Endothelial cell of umbilical vein (primary cell): ENCODE results near the gene SUSD6. TPM values are rescaled to one million over a fixed set of nuclear protein-coding genes. Genes with fewer than 3 reads are reported as not detected.

Source experiments
- BruUV-seq: library from RNA; stranded (reverse); fragments of 400-500 nt; replicated peaks from 2 replicates; lab custom pipeline; 2021; lab: Mats Ljungman, UMichigan
- CTCF ChIA-PET: fragments of 300-600, 350-600 bp; sonication (Branson Sonifier 250); formaldehyde crosslinking; loops from one replicate; lab custom pipeline; 2021; ENCODE audit warnings: antibody characterized with exemption, inconsistent platforms; lab: Charles Lee
- POLR2A ChIA-PET: fragments of 300-600, 350-600 bp; sonication (Branson Sonifier 250); formaldehyde crosslinking; loops from one replicate; lab custom pipeline; 2021; ENCODE audit warnings: antibody characterized with exemption, inconsistent platforms; lab: Charles Lee
- DNase-seq: peaks from one replicate; pipeline ENCODE4 v3.0.0-alpha.2; 2011; ENCODE audit warnings: low read depth, low spot score
- FAIRE-seq: peaks from 2 replicates; lab custom pipeline; 2011; peaks lifted over from hg19 to GRCh38; lab: Jason Lieb, UNC
- H2AFZ ChIP-seq: 2 replicates; pipeline ENCODE4 v1.6.0; 2012; ENCODE audit warnings: low read depth, low read length, control low read depth, inconsistent platforms
- H3K27ac ChIP-seq: 2 replicates; pipeline ENCODE4 v1.5.1; 2011; ENCODE audit warnings: low read depth, mild to moderate bottlenecking, control low read depth, low read length, moderate library complexity; ENCODE audit not compliant: insufficient read depth
- H3K27me3 ChIP-seq, 2 experiments: 2 replicates each; pipeline versions ENCODE4 v1.6.0 to v1.6.1; 2011; ENCODE audit warnings: low read length in 2 of 2, mixed read lengths in 1 of 2; ENCODE audit not compliant: control insufficient read depth in 2 of 2, insufficient read depth in 2 of 2
- H3K36me3 ChIP-seq, 2 experiments: 2 replicates in 1 of 2; 3 replicates in 1 of 2; pipeline ENCODE4 v1.5.1; 2011; ENCODE audit warnings: low read length in 2 of 2, mild to moderate bottlenecking in 1 of 2, moderate library complexity in 1 of 2; ENCODE audit not compliant: control insufficient read depth in 2 of 2, insufficient read depth in 2 of 2; ENCODE audit errors: extremely low read depth in 1 of 2
- H3K4me1 ChIP-seq: 3 replicates; pipeline ENCODE4 v1.5.1; 2011; ENCODE audit warnings: mild to moderate bottlenecking, low read length; ENCODE audit not compliant: control insufficient read depth, insufficient read depth; ENCODE audit errors: extremely low read depth
- H3K4me2 ChIP-seq: 2 replicates; pipeline ENCODE4 v1.6.1; 2011; ENCODE audit warnings: low read length, control low read depth, mixed read lengths; ENCODE audit not compliant: insufficient read depth
- H3K4me3 ChIP-seq, 3 experiments: fragments of 200-600 bp in 1 of 3; sonication (generic), shearing (Covaris generic) in 1 of 3; replicated peaks in 1 of 3; 2 replicates each; pipeline ENCODE4 v1.5.1; 2011 to 2016; ENCODE audit warnings: control low read depth in 3 of 3, low read length in 3 of 3, mild to moderate bottlenecking in 2 of 3, inconsistent platforms in 1 of 3, low read depth in 1 of 3, moderate library complexity in 1 of 3; ENCODE audit not compliant: insufficient read depth in 1 of 3
- H3K79me2 ChIP-seq: 2 replicates; pipeline ENCODE4 v1.6.0; 2012; ENCODE audit warnings: low read length, inconsistent platforms; ENCODE audit not compliant: control insufficient read depth, insufficient read depth
- H3K9ac ChIP-seq: replicated peaks from 2 replicates; pipeline ENCODE3; 2011; ENCODE audit warnings: low read length, control low read depth; ENCODE audit not compliant: insufficient read depth; ENCODE audit errors: extremely low read depth
- H3K9me1 ChIP-seq: replicated peaks from 3 replicates; pipeline ENCODE4 v1.6.0; 2011; ENCODE audit warnings: mild to moderate bottlenecking, low read length; ENCODE audit not compliant: control insufficient read depth, insufficient read depth; ENCODE audit errors: extremely low read depth
- H3K9me3 ChIP-seq: replicated peaks from 2 replicates; pipeline ENCODE4 v1.5.1; 2012; ENCODE audit warnings: low read length, inconsistent platforms; ENCODE audit not compliant: control insufficient read depth, insufficient read depth
- H4K20me1 ChIP-seq: replicated peaks from 2 replicates; pipeline ENCODE3; 2011; ENCODE audit warnings: mild to moderate bottlenecking, low read length; ENCODE audit not compliant: control insufficient read depth, insufficient read depth; ENCODE audit errors: extremely low read depth
- EZH2 ChIP-seq: IDR thresholded peaks from 2 replicates; pipeline ENCODE4 v1.6.1; 2012; ENCODE audit warnings: borderline replicate concordance, low read depth, mild to moderate bottlenecking, moderate library complexity, low read length, inconsistent platforms; ENCODE audit not compliant: severe bottlenecking
- FOS ChIP-seq: IDR thresholded peaks from 2 replicates; pipeline ENCODE4 v1.6.1; 2011; ENCODE audit warnings: mild to moderate bottlenecking, low read length, moderate library complexity, borderline replicate concordance; ENCODE audit not compliant: insufficient read depth
- GATA2 ChIP-seq: IDR thresholded peaks from 2 replicates; pipeline ENCODE4 v1.7.0; 2011; ENCODE audit warnings: low read depth, mild to moderate bottlenecking, moderate library complexity, mixed read lengths, low read length; ENCODE audit not compliant: insufficient read length, insufficient read depth
- JUN ChIP-seq: IDR thresholded peaks from 2 replicates; pipeline ENCODE4 v1.6.1; 2011; ENCODE audit warnings: borderline replicate concordance, low read depth; ENCODE audit not compliant: insufficient read length, insufficient read depth
- MYC ChIP-seq: IDR thresholded peaks from one replicate; pipeline ENCODE4 v1.6.1; 2011; ENCODE audit warnings: mild to moderate bottlenecking, low read depth, low read length
- POLR2A ChIP-seq: IDR thresholded peaks from 2 replicates; pipeline ENCODE4 v1.6.1; 2012; ENCODE audit warnings: low read depth, mild to moderate bottlenecking, control low read depth, low read length
- POLR2AphosphoS5 ChIP-seq: IDR thresholded peaks from 2 replicates; pipeline ENCODE4 v1.6.1; 2012; ENCODE audit warnings: low read depth, mild to moderate bottlenecking, control low read depth, low read length, moderate library complexity; ENCODE audit not compliant: insufficient read depth
- dilution Hi-C: fragments of 300-500 bp; cut with MboI; formaldehyde crosslinking; loops from one replicate; pipeline ENCODE4 v1.15.0; 2019; ENCODE audit warnings: low sequenced_read_pairs; ENCODE audit not compliant: extremely low pct_ligation_motif_present
- intact Hi-C: fragments of 100-400 bp; cut with micrococcal nuclease; formaldehyde crosslinking; loops from one replicate; pipeline ENCODE4 v1.10.0; 2022
- polyA plus RNA-seq, 4 experiments: library from polyadenylated mRNA; depleted of rRNA in 3 of 4; stranded (reverse) in 3 of 4; unstranded in 1 of 4; fragments of >200 nt; gene quantifications; 2 replicates each; pipeline versions ENCODE4 v1.2.1 to v1.2.3, GENCODE V29; 2011 to 2012; ENCODE audit warnings: missing spikeins in 1 of 4
- total RNA-seq: library from RNA; stranded (reverse); gene quantifications from 2 replicates; pipeline ENCODE4 v1.2.3, GENCODE V29; 2021
- TF ChIP-seq, protein P1 (sequence below), 2 donors: IDR thresholded peaks; 1 replicate in 1 of 2; 2 replicates in 1 of 2; pipeline ENCODE4 v1.5.1; 2011; ENCODE audit warnings: low read length in 2 of 2, mild to moderate bottlenecking in 2 of 2, moderate library complexity in 2 of 2, control low read depth in 1 of 2, inconsistent platforms in 1 of 2, low read depth in 1 of 2; ENCODE audit not compliant: insufficient read depth in 1 of 2; ENCODE audit errors: extremely low read depth in 1 of 2
- TF ChIP-seq, protein P2 (sequence below): IDR thresholded peaks from 2 replicates; pipeline ENCODE4 v1.6.1; 2011; ENCODE audit not compliant: insufficient read depth, insufficient read length

The SUSD6 gene
- total and polyA plus RNA-seq, 2 donors (not counting 3 experiments of a cell fraction or from before 2014, with no cell fraction given), result 13.4 to 19.5 TPM

DNA sequence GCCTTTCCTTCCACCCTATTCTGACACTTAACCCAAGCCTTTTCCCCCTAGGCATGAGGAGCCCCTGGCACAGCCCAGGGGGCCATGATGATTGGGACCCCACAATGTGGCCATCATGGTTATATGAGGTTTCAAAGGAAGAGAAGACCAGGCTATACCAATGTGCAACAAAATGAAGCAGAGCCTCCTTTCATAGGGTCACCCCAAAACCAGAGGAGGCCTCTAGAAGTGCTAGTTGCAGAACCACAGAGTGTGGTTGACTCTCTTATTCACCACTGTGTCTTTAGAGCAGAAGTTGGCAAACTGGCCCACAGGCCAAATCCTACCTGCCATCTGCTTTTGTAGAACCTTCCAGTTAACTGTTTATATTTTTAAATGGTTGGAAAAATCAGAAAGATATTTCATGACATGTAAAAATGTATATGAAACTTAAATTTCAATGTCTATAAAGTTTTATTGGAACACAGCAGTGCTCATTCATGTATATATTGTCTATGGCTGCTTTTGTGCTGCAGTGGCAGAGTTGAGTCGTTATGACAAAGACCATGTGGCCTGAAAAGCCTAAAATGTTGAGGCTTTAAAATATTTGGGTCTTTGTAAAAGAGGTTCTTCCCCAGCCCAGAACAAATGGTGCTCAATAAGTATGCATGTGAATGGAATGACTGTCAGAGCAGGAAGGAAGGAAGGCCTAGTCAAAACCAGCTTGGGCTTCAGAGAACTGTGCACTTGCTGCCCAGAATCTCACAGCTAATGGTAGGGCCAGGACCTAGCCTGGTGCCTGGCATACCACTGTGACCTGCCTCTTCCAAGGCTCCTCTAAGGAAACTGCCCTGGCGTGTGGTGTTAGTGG, 49.2 kb downstream of the SUSD6 start:
- Histone ChIP-seq H3K4me1 (peaks cover 7% of the 10 kb centered on the region), H4K20me1 (no peaks in the 10 kb centered on the region), H3K27ac (no peak overlapping the region), H3K4me3 (no peak overlapping the region), H3K9me1 (no peaks in the 10 kb centered on the region), H3K4me2 (no peak overlapping the region), H3K79me2 (no peaks in the 10 kb centered on the region), H3K9me3 (no peaks in the 10 kb centered on the region), H2AFZ (no peak overlapping the region), H3K27me3 (no peaks in the 10 kb centered on the region), H3K9ac (no peak overlapping the region), H3K36me3 (no peaks in the 10 kb centered on the region)
- peak; percentile 22 for DNase-seq
- POLR2A ChIA-PET, result no interaction called here
- intact Hi-C loops, result no loop called here
- dilution Hi-C loops, result no loop called here
- FAIRE-seq, result no peak
- CTCF ChIA-PET, result no interaction called here
- no peak for TF ChIP-seq FOS
- TF ChIP-seq, protein P1, sequence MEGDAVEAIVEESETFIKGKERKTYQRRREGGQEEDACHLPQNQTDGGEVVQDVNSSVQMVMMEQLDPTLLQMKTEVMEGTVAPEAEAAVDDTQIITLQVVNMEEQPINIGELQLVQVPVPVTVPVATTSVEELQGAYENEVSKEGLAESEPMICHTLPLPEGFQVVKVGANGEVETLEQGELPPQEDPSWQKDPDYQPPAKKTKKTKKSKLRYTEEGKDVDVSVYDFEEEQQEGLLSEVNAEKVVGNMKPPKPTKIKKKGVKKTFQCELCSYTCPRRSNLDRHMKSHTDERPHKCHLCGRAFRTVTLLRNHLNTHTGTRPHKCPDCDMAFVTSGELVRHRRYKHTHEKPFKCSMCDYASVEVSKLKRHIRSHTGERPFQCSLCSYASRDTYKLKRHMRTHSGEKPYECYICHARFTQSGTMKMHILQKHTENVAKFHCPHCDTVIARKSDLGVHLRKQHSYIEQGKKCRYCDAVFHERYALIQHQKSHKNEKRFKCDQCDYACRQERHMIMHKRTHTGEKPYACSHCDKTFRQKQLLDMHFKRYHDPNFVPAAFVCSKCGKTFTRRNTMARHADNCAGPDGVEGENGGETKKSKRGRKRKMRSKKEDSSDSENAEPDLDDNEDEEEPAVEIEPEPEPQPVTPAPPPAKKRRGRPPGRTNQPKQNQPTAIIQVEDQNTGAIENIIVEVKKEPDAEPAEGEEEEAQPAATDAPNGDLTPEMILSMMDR (IDR thresholded peaks at IDR 0.05; ENCODE audit: extremely low read depth in 1 of 2, insufficient read depth in 1 of 2, low read depth in 1 of 2, low read length in 2 of 2), result no peak
- no peak for TF ChIP-seq JUN
- TF ChIP-seq MYC, result no peak
- no peak for TF ChIP-seq GATA2
- TF ChIP-seq, protein P2, sequence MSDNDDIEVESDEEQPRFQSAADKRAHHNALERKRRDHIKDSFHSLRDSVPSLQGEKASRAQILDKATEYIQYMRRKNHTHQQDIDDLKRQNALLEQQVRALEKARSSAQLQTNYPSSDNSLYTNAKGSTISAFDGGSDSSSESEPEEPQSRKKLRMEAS, result no peak
- TF ChIP-seq POLR2A, result no peak
- no peak for TF ChIP-seq POLR2AphosphoS5
- no peak for TF ChIP-seq EZH2
- no TSS peak for BruUV-seq
